ENCODE data around the gene FMNL2.
"Not testable (repeated sequence)": the region's sequence is repeated elsewhere in the genome, so short reads cannot be mapped to it uniquely, and the experiment has no call there.

Gene FMNL2

DNA sequence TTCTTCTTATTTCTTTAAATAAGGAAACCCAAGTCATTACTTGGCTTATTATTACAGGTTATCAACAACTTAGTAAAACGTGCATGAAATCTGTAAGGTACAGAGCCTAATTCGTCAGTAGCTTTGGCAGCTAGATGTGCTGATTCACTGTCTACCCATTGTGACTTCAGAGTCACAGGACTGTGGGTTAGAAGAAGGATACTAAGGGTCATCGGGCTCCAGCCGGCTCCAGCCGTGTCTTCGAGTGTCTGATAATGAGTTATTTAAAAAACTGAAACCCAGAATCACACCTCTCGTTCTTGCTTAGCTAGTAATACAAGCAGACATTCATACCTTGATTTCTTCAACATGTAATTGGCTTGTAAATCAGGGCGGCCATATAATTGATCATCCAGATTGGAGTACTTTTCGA, 170.5 kb downstream of the FMNL2 start:
- Histone ChIP-seq H3K36me3 (ENCODE audit: insufficient read depth, low read length) (no peaks in the 10 kb centered on the region; the same call in 1 of the 2 replicates), H3K9me3 (ENCODE audit: control insufficient read depth, insufficient read depth, low read length) (no peaks in the 10 kb centered on the region), H3K9ac (ENCODE audit: low read depth, low read length) (no peak overlapping the region), H3K4me1 (ENCODE audit: insufficient read depth, low read length) (peaks cover 13% of the 10 kb centered on the region)

DNA sequence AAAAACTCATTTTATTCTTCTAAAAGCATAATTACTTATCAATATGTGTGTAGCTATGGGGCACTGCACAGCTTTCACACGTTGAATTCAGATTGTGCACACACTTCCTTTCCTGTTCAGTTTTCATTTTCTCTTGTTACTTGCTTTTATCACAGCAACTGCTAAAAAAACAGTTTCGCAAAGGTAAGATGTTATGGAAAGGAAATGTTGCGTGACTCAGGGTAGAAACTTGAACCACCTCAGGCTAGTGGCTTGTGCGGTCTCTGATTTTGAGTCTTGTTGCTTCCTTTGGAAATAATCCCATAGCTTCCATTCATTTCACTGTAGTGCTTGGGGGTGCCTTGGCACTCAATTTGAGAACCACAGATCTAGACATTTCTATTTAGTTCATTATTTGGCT, 171.9 kb downstream of the FMNL2 start:
- H3K9me3 ChIP-seq (ENCODE audit: control insufficient read depth, insufficient read depth, low read length) = no peaks in the 10 kb centered on the region
- H3K36me3 ChIP-seq (ENCODE audit: insufficient read depth, low read length) = no peaks in the 10 kb centered on the region; the same call in 1 of the 2 replicates
- peaks cover 13% of the 10 kb centered on the region for H3K4me1 ChIP-seq (ENCODE audit: insufficient read depth, low read length)
- H3K9ac ChIP-seq (ENCODE audit: low read depth, low read length) = no peak overlapping the region

- no peaks in the 10 kb centered on the region for H3K9me3 ChIP-seq (ENCODE audit: control insufficient read depth, insufficient read depth, low read length)
- peaks cover 13% of the 10 kb centered on the region for H3K4me1 ChIP-seq (ENCODE audit: insufficient read depth, low read length)
- no peak overlapping the region for H3K9ac ChIP-seq (ENCODE audit: low read depth, low read length)
- no peaks in the 10 kb centered on the region; the same call in 1 of the 2 replicates for H3K36me3 ChIP-seq (ENCODE audit: insufficient read depth, low read length)
Observed at GRCh38 chr2:152507907-152508306, 172.9 kb downstream of the FMNL2 start.

DNA sequence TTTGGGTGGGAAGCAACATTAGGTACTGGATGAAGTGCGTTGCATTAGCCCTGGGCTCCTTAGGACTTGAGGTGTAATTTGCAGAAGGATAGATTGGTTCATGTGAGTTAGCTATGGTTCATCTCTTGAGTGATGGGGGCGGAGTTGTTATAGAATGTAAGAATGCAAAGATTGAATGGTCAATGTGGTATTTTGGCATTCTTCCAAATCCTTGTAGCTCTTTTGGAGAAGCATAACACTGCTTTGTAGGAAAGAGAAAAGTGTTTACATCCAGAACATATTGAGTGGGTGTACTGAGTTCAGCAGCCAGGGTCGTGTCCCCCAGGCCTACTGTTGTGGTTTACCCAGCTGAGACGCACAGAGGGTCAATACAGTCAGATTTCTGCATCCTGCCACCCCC, 173.5 kb downstream of the FMNL2 start:
- Histone ChIP-seq H3K9me3 (ENCODE audit: control insufficient read depth, insufficient read depth, low read length) (no peaks in the 10 kb centered on the region), H3K36me3 (ENCODE audit: insufficient read depth, low read length) (no peaks in the 10 kb centered on the region; the same call in 1 of the 2 replicates), H3K9ac (ENCODE audit: low read depth, low read length) (no peak overlapping the region), H3K4me1 (ENCODE audit: insufficient read depth, low read length) (peaks cover 13% of the 10 kb centered on the region)

DNA sequence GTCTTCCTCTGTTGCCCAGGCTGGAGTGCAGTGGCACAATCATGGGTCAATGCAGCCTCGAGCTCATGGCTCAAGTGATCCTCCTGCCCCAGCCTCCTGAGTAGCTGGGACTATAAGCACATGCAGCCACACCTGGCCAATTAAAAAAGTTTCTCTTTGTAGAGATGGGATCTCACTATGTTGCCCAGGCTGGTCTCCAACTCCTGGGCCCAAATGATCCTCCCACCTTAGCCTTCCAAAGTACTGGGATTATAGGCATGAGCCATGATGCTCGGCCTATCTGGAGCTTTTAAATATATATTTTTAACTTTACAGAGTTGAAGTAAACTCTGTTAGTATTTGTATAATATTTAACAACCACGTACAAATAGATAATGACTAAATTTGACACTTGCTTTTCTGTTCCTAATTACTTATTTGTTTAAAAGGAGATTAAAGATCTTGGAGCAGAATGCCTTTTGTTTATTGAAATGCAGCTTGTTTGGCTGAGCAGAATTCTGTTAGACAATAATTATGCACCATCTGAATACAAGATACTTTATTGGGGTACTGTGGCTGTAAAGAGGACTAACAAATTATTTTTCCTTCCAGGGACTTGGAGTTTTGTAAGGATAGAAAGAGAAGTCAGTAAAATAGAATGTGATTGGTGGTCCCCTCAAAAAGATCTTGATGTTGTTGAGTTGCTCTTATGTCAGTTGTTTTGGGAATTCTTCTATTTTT, 175.0 kb downstream of the FMNL2 start:
- H3K4me1 ChIP-seq (ENCODE audit: insufficient read depth, low read length) = peaks cover 7% of the 10 kb centered on the region

DNA sequence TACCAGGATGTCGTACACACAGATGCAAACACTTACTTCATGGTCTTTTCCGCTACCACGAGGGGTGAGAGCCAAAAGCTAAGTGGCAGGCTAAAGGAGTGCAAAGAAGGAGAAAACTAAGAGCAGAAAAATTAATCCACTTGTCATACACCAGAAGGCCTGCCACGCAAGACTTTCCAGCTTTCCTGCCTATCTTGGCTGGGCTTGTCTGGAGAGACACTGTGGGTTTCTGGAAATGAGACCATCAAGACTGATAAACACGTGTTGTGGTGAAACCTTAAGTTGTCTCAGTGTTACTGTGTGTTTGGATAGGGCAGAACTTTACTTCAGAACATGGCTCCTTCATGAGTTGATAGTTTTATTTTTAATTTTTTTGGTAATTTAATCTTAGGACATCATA, 175.6 kb downstream of the FMNL2 start:
- Histone ChIP-seq H3K4me1 (ENCODE audit: insufficient read depth, low read length) (peaks cover 3% of the 10 kb centered on the region), H3K9me3 (ENCODE audit: control insufficient read depth, insufficient read depth, low read length) (no peaks in the 10 kb centered on the region), H3K9ac (ENCODE audit: low read depth, low read length) (no peak overlapping the region), H3K36me3 (ENCODE audit: insufficient read depth, low read length) (no peaks in the 10 kb centered on the region; the same call in 1 of the 2 replicates)

More for the DNA sequence above, 175.0 kb downstream of the FMNL2 start:
- H3K36me3 ChIP-seq (ENCODE audit: insufficient read depth, low read length) = no peaks in the 10 kb centered on the region; the same call in 1 of the 2 replicates
- no peak overlapping the region for H3K9ac ChIP-seq (ENCODE audit: low read depth, low read length)
- H3K9me3 ChIP-seq (ENCODE audit: control insufficient read depth, insufficient read depth, low read length) = no peaks in the 10 kb centered on the region

- Histone ChIP-seq H3K9me3 (ENCODE audit: control insufficient read depth, insufficient read depth, low read length) (no peaks in the 10 kb centered on the region), H3K4me1 (ENCODE audit: insufficient read depth, low read length) (no peaks in the 10 kb centered on the region), H3K9ac (ENCODE audit: low read depth, low read length) (no peak overlapping the region), H3K36me3 (ENCODE audit: insufficient read depth, low read length) (no peaks in the 10 kb centered on the region)
Observed at GRCh38 chr2:152511981-152512380, 177.0 kb downstream of the FMNL2 start.

DNA sequence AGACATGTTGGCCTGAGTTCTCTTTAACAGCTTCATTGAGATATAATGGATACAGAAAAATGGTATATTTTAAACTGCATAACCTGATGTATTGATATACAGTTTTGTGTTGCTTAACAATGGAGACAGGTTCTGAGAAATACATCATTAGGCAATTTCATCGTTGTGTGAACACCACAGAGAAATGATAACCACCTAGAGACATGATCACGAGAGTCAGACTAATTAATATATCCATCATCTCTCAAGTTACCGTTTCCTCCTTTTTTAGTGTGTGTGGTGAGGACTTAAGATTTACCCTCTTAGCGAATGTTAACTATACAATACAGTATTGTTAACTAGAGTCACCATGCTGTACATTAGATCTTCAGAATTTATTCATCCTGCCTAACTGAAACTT, 178.1 kb downstream of the FMNL2 start:
- H3K4me1 ChIP-seq (ENCODE audit: insufficient read depth, low read length) = no peaks in the 10 kb centered on the region
- H3K9ac ChIP-seq (ENCODE audit: low read depth, low read length) = no peak overlapping the region
- no peaks in the 10 kb centered on the region for H3K36me3 ChIP-seq (ENCODE audit: insufficient read depth, low read length)
- H3K9me3 ChIP-seq (ENCODE audit: control insufficient read depth, insufficient read depth, low read length) = no peaks in the 10 kb centered on the region

DNA sequence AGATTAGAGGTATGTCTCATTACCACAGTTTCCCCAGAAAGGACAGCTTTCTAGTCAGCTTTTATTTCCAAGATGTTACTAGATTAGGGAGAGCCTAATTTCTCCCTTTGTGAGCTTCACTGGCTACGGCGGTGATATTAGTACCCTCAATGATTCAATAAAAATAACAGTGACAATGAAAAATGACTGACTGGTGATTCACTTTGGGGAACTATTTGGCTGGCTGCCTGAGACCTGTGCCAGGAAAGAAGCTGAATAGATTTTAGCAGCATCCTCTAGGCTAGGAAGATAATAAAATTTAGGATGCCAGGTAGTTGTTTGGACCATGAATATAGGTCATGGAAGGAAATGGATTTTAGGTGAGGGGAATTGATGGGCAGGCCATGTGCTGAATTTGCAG, 178.7 kb downstream of the FMNL2 start:
- Histone ChIP-seq H3K4me1 (ENCODE audit: insufficient read depth, low read length) (no peaks in the 10 kb centered on the region), H3K9me3 (ENCODE audit: control insufficient read depth, insufficient read depth, low read length) (no peaks in the 10 kb centered on the region), H3K9ac (ENCODE audit: low read depth, low read length) (no peak overlapping the region), H3K36me3 (ENCODE audit: insufficient read depth, low read length) (no peaks in the 10 kb centered on the region)

DNA sequence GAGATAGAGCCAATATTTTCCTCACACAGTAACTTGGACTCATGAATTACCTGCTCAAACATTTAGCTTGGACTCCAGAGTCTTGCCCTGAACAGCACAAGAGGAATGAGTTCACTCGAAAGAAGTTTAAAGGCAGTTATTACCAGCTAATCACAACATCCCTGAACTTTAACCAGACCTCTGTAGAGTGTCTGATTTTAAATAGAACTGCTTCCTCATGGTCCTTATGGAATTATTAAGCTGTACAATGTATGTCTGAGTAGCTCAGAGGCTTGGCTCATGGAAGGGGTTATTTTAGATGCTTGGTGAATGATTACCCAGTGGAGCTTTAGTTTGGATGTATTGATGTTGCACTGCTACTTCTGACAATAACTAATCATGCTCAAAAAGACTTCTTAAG, 183.1 kb downstream of the FMNL2 start:
- H3K9ac ChIP-seq (ENCODE audit: low read depth, low read length) = no peak overlapping the region
- H3K9me3 ChIP-seq (ENCODE audit: control insufficient read depth, insufficient read depth, low read length) = no peaks in the 10 kb centered on the region
- H3K4me1 ChIP-seq (ENCODE audit: insufficient read depth, low read length) = no peaks in the 10 kb centered on the region
- H3K36me3 ChIP-seq (ENCODE audit: insufficient read depth, low read length) = no peaks in the 10 kb centered on the region

- Histone ChIP-seq H3K4me1 (ENCODE audit: insufficient read depth, low read length) (no peaks in the 10 kb centered on the region), H3K36me3 (ENCODE audit: insufficient read depth, low read length) (no peaks in the 10 kb centered on the region), H3K9ac (ENCODE audit: low read depth, low read length) (no peak overlapping the region), H3K9me3 (ENCODE audit: control insufficient read depth, insufficient read depth, low read length) (no peaks in the 10 kb centered on the region)
Observed at GRCh38 chr2:152518641-152519580, 183.9 kb downstream of the FMNL2 start.

DNA sequence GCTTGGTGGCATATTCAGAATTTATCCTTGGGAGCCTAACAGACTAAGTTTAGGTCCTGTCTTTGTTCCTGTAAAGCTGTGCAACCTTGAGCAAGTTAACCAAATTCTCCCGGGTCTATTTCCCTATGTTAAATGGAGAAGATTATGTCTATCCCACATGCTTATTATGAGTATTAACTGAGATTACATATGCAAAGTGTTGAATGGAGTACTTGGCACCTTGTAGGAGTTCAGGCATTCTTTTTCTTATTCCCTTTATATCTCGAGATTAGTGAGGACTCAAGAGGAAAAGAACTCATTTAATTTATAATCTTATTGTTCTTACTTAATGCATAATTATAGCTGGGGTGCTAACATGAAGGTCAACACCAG, 184.6 kb downstream of the FMNL2 start:
- H3K4me1 ChIP-seq (ENCODE audit: insufficient read depth, low read length) = no peaks in the 10 kb centered on the region
- no peaks in the 10 kb centered on the region for H3K9me3 ChIP-seq (ENCODE audit: control insufficient read depth, insufficient read depth, low read length)
- H3K9ac ChIP-seq (ENCODE audit: low read depth, low read length) = no peak overlapping the region
- H3K36me3 ChIP-seq (ENCODE audit: insufficient read depth, low read length) = no peaks in the 10 kb centered on the region

DNA sequence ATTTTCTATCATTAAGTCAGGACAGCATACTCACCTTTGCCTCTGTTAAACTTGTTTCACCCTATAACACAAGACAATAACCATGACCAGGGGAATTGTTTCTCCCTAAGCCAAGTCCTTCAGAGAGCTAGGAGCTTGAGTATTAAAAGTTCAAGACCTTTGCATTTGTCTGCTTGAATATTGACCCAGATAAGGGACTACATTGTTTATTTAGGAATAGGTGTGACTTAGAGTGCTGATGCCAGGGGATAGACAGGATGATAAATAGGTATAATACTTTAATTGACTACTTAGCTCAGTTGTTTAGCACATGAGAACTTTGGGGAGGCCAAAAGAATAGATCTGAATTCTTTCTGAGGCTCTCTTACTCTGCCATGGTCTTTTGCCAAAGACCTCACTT, 185.8 kb downstream of the FMNL2 start:
- Histone ChIP-seq H3K9me3 (ENCODE audit: control insufficient read depth, insufficient read depth, low read length) (no peaks in the 10 kb centered on the region), H3K36me3 (ENCODE audit: insufficient read depth, low read length) (no peaks in the 10 kb centered on the region), H3K9ac (ENCODE audit: low read depth, low read length) (no peak overlapping the region), H3K4me1 (ENCODE audit: insufficient read depth, low read length) (no peaks in the 10 kb centered on the region)

DNA sequence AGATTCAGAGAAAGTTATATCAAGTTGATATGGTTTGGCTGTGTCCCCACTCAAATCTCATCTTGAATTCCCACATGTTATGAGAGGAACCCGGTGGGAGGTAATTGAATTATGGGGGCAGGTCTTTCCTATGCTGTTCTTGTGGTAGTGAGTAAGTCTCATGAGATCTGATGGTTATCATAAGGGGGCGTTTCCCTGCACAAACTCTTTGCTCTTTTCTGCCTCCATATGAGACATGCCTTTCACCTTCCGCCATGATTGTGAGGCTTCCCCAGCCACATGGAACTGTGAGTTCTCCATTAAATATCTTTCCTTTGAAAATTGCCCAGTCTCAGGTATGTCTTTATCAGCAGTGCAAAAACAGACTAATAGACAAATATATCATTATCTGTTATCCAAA, 187.5 kb downstream of the FMNL2 start:
- not testable (repeated sequence) for H3K4me1 ChIP-seq (ENCODE audit: insufficient read depth, low read length); H3K9me3 ChIP-seq (ENCODE audit: control insufficient read depth, insufficient read depth, low read length); H3K36me3 ChIP-seq (ENCODE audit: insufficient read depth, low read length); H3K9ac ChIP-seq (ENCODE audit: low read depth, low read length)

- Histone ChIP-seq H3K36me3 (ENCODE audit: insufficient read depth, low read length) (no peaks in the 10 kb centered on the region), H3K9me3 (ENCODE audit: control insufficient read depth, insufficient read depth, low read length) (no peaks in the 10 kb centered on the region), H3K4me1 (ENCODE audit: insufficient read depth, low read length) (no peaks in the 10 kb centered on the region)
Observed at GRCh38 chr2:152523091-152523490, 188.1 kb downstream of the FMNL2 start.

More at GRCh38 chr2:152523091-152523490, 188.1 kb downstream of the FMNL2 start:
- no peak overlapping the region for H3K9ac ChIP-seq (ENCODE audit: low read depth, low read length)

Measured in ES-I3 (cell line).